Stimulated activated CD4-positive, alpha-beta T cell treated with anti-CD3 and anti-CD28 coated beads, Interleukin-1b, Interleukin-23, amount 100 ng/mL, for 24 hours (primary cell): Measurements from ENCODE around the gene ALK.

Experiments used
- DNase-seq, 4 experiments: peaks; one replicate each; pipeline ENCODE4 v3.0.0-alpha.2; 2020; ENCODE audit warnings: low read depth in 4 of 4, low spot score in 1 of 4

ALK gene

DNA sequence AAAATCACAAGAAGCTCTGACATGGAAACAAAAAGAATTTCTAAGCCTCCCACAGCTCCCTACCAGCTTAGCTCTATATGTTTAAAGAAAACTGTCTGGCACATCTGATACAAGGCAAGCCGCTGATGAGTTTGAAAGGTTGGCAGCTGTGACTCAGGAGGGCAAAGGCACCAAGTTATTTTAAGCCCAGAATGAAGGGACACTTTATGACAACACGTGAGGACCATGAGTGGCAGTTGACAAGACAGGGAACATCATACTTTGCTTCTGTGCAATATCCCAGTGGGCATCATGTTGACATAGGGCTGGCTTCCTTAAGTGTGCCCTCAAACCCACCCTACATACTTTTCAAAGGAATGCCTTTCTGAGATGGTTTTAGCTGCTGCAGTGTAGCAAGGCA lies 533.3 kb downstream of the ALK start:
- DNase-seq = no peak

DNA sequence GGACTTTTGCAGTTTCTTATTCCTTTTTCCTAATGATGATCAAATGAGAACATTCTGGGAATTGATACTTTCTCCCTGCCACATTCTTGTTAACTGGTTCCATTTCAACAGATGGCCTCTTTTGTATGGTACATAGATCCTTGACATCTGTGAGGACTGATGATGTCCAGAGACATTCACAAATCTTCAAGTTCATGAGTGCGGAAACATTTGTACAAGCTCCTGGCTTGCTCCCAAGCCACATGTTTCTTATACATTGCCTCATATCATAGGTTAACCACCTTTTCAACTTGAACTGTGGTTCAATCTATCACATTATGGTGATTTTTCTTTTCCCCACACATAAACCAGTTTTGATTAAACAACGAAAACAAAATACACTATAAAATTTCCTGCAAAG lies 538.9 kb downstream of the ALK start:
- no peak for DNase-seq

DNA sequence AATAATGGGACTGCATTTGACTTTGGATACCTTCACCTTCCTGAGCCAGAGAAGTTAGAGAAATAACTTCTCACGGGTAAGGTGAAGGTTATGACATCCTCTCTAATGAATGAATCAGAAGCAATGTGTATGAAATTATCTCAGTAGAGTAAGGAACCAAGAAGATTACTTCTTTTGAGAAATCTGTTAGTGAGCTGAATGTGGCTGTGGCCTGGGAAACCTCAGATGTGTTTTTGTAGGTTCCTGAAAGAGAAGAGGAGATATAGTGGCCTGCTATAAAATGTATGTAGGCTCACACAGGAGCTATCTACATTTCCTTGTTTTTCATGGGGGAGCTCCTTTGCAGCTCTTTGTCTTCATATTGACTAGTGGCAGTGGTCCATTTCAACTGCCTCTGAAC lies 543.6 kb downstream of the ALK start:
- no peak for DNase-seq

DNA sequence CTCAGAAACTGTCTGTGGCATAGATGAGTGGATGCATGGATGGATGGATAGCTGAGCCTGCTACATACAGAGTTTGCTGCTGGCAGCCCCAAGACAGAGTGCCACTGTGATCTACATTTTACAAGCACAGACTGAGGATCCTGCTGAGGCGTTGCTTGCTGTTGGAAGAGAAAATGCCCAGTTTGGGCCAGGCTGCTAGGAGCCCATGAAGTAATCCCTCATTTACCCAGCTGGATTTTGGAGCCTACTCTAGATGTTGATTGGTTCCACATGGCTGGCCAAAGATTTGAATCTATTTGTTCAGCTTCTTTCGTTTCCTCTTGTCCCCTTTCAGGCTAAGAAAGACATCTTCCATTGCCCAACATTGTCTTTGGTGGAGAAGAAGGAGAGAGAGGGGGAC lies 544.8 kb downstream of the ALK start:
- no peak for DNase-seq

DNA sequence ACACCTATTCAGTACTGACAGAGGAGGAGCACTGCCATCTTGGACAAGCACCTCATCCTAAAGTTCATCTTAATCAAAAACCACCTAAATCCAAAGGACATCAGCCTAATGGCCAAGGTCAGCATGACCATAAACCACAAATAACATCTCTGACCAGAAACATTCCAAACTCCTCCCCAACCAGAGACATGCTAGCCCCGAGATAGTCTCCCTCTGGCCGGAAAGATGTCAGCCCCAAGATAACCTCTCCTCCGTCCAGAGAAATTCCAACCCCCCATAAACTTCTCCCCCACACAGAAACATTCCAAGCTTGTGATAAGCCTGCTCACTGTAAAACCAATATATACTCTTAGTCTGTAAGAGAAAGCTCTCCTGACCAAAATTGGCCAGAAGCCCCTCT lies 545.5 kb downstream of the ALK start:
- DNase-seq = no peak

DNA sequence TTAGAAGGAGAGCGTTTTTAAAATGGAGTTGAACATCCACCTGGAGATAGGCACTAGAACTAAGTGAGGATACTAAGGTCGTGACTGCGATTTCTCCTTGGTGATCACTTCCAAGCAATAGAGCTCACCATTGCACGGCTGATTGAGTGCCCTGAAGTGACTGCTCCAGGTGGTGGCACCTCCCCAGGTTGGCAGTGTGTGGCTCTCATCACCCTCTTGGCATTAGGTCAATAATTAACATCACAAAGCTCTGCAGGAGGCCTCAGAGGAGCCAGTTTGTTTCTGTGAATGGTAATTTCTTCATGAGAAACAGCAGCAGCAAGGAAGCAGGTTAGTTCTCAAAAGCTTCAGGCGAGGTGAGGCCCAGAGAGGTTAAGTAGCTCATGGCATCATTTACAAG lies 546.6 kb downstream of the ALK start:
- no peak for DNase-seq

DNA sequence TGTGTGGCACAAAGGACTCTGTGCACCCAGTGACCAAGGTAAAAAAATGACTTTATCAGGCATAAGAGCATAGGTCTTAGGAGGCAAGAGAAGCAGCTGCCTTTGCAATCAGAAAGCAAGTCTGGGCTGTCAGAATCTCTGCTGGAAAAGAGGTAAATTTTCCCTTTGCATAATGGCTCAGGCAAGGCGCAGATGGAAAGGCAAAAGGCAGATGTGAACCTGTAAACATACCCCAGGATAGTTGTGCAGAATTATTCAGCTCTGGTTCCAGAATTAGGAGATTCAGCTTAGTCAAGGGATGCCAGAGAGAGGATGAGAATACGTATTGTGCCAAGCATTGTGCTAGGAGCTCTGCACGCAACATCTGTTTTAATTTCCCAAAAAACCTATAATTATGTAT lies 547.5 kb downstream of the ALK start:
- no peak for DNase-seq

DNA sequence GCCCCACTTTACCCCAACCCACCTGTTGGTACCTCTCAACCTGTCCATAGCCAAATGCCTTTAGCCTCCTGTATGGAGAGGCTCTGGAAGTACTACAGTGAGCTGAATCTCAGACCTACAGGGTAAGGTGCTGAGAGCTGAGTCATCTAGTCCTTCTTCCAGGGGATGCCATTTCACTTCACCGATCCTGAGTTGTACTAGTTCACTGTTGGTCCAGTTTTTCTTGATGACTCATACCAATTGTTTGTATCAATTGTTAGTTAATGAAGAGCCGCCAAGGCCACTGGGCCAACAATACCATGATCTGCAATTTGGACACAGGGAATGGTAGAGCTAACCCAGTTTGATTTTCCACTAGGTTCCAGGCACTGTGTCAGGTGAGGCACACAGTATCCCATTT lies 549.2 kb downstream of the ALK start:
- no peak for DNase-seq

DNA sequence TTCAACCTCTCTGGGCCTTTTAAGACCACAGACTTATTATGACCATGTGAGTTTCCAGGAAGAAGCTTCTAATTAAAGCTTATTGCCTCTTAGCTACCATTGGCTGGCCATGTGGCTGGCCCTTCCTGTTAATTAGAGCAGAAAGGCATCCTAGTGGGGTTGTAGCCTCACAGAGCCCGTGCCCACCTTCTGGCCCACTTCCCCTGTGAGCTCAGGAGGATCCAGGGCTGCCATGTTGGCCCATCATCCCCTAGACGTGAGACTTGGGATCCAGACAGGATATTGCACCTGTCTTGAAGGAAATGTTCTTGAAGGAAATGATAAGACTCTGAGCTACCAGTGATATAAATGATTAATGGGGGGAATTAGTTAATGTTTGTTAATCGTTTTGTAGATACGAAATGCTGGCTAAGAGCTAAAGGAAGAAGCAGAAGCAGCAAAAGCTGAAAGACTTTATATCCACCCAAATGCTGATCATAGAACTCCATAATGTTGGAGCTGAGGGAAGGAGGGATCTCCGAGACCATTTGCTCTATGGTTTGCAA lies 550.7 kb downstream of the ALK start:
- no peak for DNase-seq

DNA sequence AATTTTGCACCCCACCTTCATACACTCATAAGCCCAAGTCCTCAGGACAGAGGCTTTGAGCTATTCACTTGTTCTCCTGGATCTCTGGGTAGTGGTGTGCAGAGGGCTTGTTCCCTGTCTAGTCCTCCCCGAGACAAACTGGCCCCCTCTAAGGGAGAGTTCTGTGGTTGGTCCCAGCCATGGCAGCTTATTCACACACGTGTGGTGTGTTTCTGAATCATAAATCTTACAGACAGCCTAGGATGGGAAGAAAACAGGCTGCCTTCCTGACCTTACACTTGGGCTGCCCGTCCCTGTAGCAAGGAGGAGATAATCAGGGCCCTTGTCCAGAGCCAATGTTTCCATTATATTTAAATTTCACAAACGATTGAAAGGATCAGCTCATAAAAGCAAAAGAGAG lies 551.2 kb downstream of the ALK start:
- no peak for DNase-seq

DNA sequence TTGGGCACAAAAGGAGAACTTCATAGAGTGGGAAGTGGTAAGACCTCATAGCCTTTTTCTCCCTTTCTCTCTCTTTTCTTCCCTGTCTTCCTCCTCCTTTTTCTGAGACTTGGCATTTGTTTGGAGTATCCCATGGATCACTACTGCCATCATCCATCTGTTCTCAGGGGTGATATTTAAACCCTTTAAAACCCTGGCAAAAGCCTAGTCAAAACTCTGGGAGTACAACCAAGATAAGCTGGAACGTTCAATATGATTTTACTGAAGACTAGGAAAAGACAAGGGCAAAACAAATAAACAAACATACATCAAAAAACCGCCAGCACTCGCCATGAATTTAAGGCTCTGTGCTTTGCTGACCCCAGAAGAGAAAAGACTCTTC lies 552.7 kb downstream of the ALK start:
- no peak for DNase-seq

DNA sequence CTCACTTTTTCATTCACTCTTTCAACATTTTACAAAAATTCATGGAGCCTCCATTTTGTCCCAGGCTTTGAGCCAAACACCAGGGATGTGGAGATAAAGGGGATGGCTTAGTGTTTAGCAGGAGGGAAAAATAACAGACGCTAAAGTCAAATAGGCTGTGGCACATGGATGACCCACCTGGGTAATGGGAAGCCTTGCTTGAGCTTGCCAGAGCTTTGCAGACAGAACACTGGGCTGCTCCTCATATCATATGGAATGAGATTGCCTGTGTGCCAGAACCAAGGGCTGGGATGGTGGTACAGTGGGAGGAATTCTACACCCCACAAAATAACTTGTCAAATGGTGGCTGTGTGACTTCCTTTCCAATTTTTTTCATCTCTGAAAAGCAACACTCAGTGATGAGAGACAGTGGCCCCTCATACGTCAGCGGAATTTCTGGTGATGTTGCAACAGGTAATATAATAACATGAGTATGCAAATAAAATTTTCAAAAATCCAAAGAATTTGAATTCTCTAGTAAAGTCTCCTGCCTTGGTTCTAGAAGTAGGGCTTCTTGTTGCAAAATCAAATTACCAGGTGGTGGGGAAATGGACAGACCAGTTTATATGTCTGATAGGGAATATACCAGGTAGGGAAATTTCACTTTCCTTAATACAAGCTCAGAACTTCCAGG lies 553.3 kb downstream of the ALK start:
- no peak for DNase-seq

DNA sequence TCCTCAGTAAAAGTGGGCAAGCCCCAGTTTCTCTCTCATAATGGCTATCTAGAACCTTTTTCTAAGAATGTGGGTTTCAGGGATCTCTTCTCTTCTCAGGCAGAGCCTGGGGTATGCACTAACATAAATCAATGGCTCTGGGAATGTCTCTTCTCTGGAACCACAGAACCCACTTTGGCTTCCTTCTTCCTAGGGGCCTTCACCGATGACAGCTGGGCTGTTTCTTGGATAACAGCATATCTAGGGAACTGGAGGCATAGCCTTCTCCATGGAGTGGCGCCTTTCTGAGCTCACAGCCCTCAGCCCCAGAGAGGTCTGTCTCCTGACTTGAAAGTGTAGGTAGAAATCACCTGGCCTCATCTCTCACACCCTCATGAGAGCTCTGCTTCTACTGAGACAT lies 558.3 kb downstream of the ALK start:
- DNase-seq = no peak

DNA sequence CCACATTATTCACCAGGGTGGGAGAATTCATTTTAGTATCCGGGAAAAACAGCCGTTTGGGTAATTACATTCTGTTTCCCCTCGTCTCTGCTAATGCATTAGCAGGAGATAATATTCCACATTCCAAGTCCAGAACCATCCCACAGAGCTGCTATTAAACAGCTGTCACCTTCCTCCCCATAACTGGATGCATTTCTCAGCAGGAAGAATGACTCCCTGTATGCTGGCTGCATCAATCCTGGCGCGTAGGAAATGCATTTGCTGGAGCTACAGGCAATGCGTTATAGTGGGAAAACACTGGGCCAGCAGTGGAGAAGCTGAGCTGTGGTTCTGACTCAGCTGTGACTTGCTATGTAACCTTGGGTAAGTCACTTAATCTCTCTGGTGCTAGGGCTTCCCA lies 560.2 kb downstream of the ALK start:
- DNase-seq = no peak

DNA sequence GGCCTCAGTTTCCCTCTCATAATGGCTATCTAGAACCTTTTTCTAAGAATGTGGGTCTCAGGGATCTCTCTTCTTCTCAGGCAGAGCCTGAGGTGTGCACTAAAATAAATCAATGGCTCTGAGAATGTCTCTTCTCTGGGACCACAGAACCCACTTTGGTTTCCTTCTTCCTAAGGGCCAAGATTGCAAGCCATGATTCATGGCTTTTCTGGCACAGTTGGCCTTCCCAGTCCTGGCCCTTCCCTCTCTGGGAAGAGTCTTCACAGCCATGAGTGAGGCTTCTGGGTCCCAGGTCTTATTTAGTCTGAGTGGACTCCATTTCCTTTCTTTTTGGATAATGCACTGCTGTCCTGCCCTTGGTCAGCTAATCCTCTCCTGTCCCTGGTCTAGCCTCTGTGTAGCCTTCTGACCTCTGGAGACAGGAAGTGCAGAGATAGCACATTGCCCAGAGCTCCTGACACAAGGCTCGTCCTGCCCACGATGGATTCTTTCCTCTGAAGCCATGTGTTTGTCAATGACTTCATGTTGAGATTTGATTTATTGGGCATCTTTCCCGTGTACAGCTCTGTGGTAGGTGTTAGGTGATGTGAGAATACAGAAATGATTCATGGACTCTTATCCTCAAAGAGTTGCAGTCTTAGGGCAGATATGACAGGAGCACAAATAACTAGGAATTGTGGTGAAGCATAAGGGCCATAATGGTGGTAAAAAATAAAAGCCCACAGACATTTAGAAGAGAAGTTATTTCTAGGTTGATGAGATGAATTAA lies 561.2 kb downstream of the ALK start:
- no peak for DNase-seq

DNA sequence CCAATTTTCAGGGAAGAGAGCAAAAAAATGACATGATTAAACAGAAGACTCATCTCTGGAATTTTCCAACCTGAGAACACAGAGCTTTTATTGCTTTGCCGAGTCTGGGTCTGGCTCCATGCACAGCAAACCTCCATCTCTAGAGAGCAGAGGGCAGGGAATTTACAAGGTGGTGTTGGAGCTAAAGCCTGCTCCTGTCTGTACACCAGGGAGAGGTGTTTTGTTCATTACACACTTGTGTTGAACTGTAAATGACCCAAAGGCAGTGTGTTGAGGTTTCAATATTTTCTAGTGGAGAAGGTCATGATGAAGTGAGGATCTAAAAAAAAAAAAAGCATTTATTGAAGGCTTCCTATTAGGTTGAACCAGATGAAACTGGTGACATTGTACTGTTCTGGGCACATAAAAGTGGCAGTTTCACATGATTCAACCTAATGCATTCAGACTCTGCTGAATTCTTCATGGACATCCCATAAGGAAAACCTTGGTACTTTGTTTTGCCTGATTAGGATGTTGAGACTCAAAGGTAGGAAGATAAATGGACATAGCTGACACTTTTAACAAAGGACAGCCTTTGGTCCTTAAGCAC lies 567.9 kb downstream of the ALK start:
- DNase-seq = no peak

DNA sequence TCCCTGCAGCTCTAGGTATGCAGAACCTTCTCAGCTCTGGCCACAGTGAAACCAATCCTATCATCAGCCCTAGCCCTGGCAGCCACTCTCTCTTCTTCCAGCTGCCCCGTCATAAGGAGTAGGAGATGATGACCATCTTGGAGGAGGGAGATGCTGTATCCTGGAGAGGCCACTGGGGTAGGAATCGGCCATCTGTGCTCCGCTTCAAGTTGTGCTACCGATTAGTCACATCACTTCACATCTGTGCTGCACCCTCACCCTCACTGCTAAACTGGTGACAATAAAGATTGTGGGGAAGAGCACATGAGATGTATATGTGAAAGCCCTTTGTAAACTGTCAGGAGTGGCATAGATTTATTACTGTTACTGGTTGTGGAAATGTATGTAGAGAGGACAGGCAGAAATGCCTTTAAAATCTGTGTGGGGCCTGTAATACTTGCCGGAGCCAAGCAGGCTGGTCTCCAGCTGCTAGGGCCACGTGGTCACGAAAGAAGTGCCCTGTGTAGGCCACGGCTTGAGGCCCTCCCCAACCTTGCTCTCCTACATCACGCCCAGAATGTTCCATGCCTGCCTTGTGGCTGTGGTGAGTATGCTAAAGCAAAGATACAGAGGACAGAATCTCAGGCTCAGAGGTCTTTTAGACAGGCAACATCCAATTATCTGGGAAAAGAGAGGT lies 569.3 kb downstream of the ALK start:
- no peak for DNase-seq

DNA sequence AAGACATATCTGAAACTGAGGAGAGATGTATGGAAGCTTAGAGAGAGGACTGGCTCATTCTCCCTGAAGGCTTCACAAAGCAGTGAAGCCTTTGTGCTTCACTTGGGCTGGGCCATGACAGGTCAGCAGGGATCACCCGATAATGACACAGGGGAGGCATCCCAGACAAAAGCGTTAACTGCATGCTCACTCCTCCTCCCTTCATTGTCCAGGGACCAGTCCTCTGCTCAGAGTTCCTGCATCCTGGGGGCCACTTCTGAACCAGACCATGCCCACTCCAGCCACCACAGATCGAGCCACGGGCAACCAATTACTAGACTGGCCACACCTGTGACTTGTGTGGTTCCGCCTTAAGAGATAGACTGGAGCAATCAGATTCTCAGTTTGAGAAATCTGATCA lies 570.1 kb downstream of the ALK start:
- no peak for DNase-seq

DNA sequence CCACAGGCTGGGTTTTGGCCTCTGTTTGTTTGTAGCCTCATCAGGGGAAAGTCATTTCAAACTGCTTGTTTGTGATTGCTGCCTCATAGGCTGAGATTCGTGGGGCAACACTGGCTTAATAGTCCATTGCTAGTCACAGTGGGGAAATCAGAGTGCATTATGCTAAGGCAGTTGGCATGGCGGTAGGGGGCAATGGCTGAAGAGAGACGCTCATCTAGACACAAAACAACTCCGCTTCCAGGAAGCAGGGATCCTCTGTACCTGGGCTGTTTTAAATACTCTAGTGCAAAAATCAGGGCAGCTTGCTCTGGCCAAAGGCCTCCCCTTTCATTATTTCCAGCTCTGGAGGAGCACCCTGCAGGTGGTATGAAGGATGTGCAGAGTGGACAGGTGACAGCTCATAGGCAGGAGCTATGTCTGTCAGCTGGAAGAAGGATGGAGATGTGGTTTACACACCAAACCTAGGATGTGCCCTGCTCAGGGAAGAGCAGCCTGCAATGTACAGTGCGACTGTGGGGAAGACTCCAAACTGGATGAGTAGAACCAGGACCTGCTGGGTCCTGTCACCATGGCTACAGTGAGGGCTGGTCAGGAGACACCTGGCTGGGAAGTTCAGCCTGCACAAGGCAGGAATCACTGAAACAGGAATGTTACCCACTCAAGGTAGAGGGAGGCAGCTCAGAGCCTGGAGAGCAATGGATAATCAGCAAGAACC lies 571.9 kb downstream of the ALK start:
- DNase-seq = no peak

DNA sequence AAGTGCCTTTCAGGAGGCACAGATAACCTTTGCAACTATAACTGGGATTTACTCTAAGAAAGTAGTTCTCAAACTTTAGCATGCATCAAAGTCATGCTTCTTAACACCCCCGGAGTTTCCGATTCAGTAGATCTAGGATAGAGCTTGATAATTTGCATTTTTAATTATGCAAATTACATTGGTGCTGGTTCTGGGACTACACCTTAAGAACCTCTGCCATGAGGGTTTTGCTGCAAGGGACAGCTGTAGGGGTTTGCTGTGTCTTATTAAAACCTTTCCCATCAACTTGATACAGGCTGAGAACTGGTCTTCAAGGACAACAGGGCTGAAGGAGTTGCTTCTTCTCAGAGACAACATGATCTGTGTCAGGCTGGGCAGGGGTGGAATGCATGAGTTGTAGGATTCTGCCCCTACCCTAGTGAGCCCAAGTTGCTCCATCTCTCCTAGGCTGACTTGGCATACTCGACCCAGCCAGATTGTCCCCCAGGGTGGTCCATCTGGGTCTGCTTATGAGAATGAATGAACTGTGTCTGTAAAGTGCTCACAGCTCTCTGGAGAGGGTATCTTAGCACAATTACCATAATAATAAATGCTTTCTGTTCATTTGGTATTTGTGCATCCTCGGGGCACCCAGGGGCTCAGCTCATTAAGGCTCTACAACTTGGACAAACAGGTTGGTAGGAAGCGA lies 573.5 kb downstream of the ALK start:
- DNase-seq = no peak

DNA sequence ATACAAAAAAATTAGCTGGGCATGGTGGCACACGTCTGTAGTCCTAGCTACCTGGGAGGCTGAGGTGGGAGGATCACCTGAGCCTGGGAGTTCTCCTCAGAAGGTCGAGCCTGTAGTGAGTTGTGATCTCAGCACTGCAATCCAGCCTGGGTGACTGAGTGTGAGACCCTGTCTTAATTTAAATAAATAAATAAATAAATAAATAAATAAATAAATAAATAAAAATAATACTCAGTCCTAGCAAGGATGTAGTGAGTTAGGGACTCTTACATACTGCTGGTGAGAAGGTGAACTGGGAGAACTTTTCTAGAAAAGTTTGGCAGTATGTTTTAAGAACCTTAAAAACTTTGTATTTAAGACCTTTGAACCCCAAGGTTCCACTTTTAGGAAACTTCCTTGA lies 576.1 kb downstream of the ALK start:
- no peak for DNase-seq
